Stomach (tissue), 4 donors: ENCODE data around the gene HK1.

Experiments used
- CTCF ChIP-seq, 7 experiments: fragments of 450-650 bp in 4 of 7; fragments of 200-600 bp in 3 of 7; sonication (generic) in 3 of 7; IDR thresholded peaks; one replicate each; pipeline ENCODE4 v1.5.1; 2016 to 2019; ENCODE audit warnings: antibody characterized with exemption in 7 of 7, control low read depth in 2 of 7, mild to moderate bottlenecking in 1 of 7
- EP300 ChIP-seq: sonication (generic); formaldehyde crosslinking; IDR thresholded peaks from one replicate; pipeline ENCODE4 v1.6.1; 2017; ENCODE audit warnings: antibody characterized with exemption

- TF ChIP-seq CTCF (IDR thresholded peaks at IDR 0.05) (no peak), EP300 (no peak)
These were observed 34.2 kb downstream of the HK1 start for GRCh38 chr10:69312528-69312927.
